ENCODE measurements around the gene TMEM214.
A peak's percentile ranks its signal among the peaks of the same experiment; 100 is the strongest.

TMEM214 gene

GRCh38 chr2:27070653-27071276, 38.0 kb downstream of the TMEM214 start:
- DNase-seq, result no peak

GRCh38 chr2:27071277-27071989, 38.7 kb downstream of the TMEM214 start, which contains the start of gene OST4:
TSS of gene OST4 (minus strand) at chr2:27071654.
- DNase-seq, result peak; percentile 96 to 99 (median 98)

- peak in 2 of 4 experiments; percentile 24 to 32 for DNase-seq
Measured at GRCh38 chr2:27071990-27072830, 39.4 kb downstream of the TMEM214 start.

- DNase-seq, result no peak
Measured at GRCh38 chr2:27072920-27073319, 40.2 kb downstream of the TMEM214 start.

GRCh38 chr2:27073782-27074181, 41.0 kb downstream of the TMEM214 start:
- DNase-seq, result no peak

GRCh38 chr2:27074738-27075565, 42.2 kb downstream of the TMEM214 start:
- peak; percentile 66 to 87 (median 80) for DNase-seq

GRCh38 chr2:27075566-27075871, 42.8 kb downstream of the TMEM214 start:
- peak in 1 of 4 experiments; percentile 45 for DNase-seq

GRCh38 chr2:27076323-27076722, 43.6 kb downstream of the TMEM214 start:
- DNase-seq, result peak; percentile 34 to 67 (median 54)

- no peak for DNase-seq
Measured at GRCh38 chr2:27077231-27077630, 44.5 kb downstream of the TMEM214 start.

GRCh38 chr2:27078267-27079194, 45.8 kb downstream of the TMEM214 start, which contains the start of gene EMILIN1:
TSS of gene EMILIN1 (plus strand) at chr2:27078615. CDS start at chr2:27079066, 451 bp downstream.
- DNase-seq, result peak; percentile 37 to 56 (median 44)

GRCh38 chr2:27079233-27080139, 46.7 kb downstream of the TMEM214 start:
- no peak for DNase-seq

GRCh38 chr2:27080140-27080469, 47.3 kb downstream of the TMEM214 start:
- DNase-seq, result peak; percentile 42 to 75 (median 62)

GRCh38 chr2:27080603-27080936, 47.8 kb downstream of the TMEM214 start:
- no peak for DNase-seq

- no peak for DNase-seq
Measured at GRCh38 chr2:27081984-27082772, 49.4 kb downstream of the TMEM214 start.

- no peak for DNase-seq
Measured at GRCh38 chr2:27082773-27083409, 50.1 kb downstream of the TMEM214 start.

GRCh38 chr2:27083410-27084296, 50.9 kb downstream of the TMEM214 start:
- DNase-seq, result no peak

GRCh38 chr2:27084297-27085061, 51.7 kb downstream of the TMEM214 start:
- DNase-seq, result no peak

All from suppressor macrophage (primary cell).